ENCODE measurements around the gene NDUFAF2. TPM values are rescaled to one million over a fixed set of nuclear protein-coding genes. Genes with fewer than 3 reads are reported as not detected.

NDUFAF2 gene
- total and polyA plus RNA-seq, 2 of the 8 experiments (the other 6 are each of a cell fraction or from before 2014, with no cell fraction given), result 10.7 to 46.5 TPM

GRCh38 chr5:61082516-61083280, 137.7 kb downstream of the NDUFAF2 start:
- Histone ChIP-seq H3K4ac (replicated peaks; ENCODE audit: insufficient read length, low read depth, low read length) (no peak overlapping the region), H2BK20ac (ENCODE audit: low read length) (no peak overlapping the region), H3K79me1 (ENCODE audit: low read depth, low read length) (no peaks in the 10 kb centered on the region), H4K8ac (ENCODE audit: extremely low read depth, insufficient read depth, low read length) (no peak overlapping the region), H4K91ac (replicated peaks; ENCODE audit: insufficient read length, low read length) (no peak overlapping the region), H3K14ac (ENCODE audit: insufficient read length) (no peak overlapping the region), H3K23ac (ENCODE audit: insufficient read length) (no peak overlapping the region), H3K9me3 (ENCODE audit: insufficient read depth in 2 of 2, low read depth in 1 of 2, low read length in 1 of 2) (0 out of 4 replicates have a peak, but pooled peaks cover 0 to 2% of the 10 kb centered on the region in 2 experiments), H4K20me1 (replicated peaks in 1 of 2; ENCODE audit: control insufficient read depth in 1 of 2, insufficient read depth in 2 of 2, low read length in 2 of 2) (no peaks in the 10 kb centered on the region), H2BK12ac (ENCODE audit: low read depth, low read length) (no peak overlapping the region), H3K4me1 (replicated peaks in 1 of 4; ENCODE audit: control insufficient read depth in 3 of 4, insufficient read depth in 4 of 4, low read length in 3 of 4) (no peaks in the 10 kb centered on the region), H3K36me3 (ENCODE audit: control insufficient read depth in 2 of 4, insufficient read depth in 4 of 4, low read length in 3 of 4) (no peaks in the 10 kb centered on the region), H2BK15ac (ENCODE audit: low read length) (no peak overlapping the region), H3K79me2 (ENCODE audit: control insufficient read depth in 1 of 2, insufficient read depth in 2 of 2, low read length in 2 of 2) (no peaks in the 10 kb centered on the region), H3K27ac (ENCODE audit: low read depth, low read length) (no peak overlapping the region), H3K23me2 (ENCODE audit: low read depth, low read length) (no peaks in the 10 kb centered on the region), H3K56ac (replicated peaks; ENCODE audit: insufficient read length, low read depth, low read length) (no peak overlapping the region), H3K18ac (ENCODE audit: extremely low read depth, low read length) (no peak overlapping the region), H4K5ac (ENCODE audit: insufficient read length, low read depth, low read length) (no peak overlapping the region), H2BK120ac (replicated peaks; ENCODE audit: low read depth, low read length) (no peak overlapping the region), H3K4me3 (ENCODE audit: extremely low read depth in 1 of 4, insufficient read depth in 2 of 4, low read depth in 3 of 4, low read length in 4 of 4) (no peak overlapping the region), H3K27me3 (replicated peaks in 1 of 4; ENCODE audit: control insufficient read depth in 3 of 4, extremely low read depth in 1 of 4, insufficient read depth in 3 of 4, low read length in 3 of 4) (no peaks in the 10 kb centered on the region), H3K9ac (replicated peaks in 1 of 4; ENCODE audit: extremely low read depth in 1 of 4, low read depth in 3 of 4, low read length in 3 of 4) (no peak overlapping the region), H2BK5ac (ENCODE audit: low read depth, low read length) (no peak overlapping the region), H3K4me2 (ENCODE audit: insufficient read depth in 1 of 2, low read depth in 2 of 2, low read length in 2 of 2) (no peak overlapping the region), H2AFZ (ENCODE audit: low read length) (no peak overlapping the region), H2AK5ac (ENCODE audit: low read depth, low read length) (no peak overlapping the region)
- ChIA-PET POLR2A (ENCODE audit: partially characterized antibody) (no interaction called here), CTCF (ENCODE audit: partially characterized antibody) (interaction anchor here (0.6 kb wide), 1 partner anchor 14 kb away, joined by 3 read pairs; no protein-coding TSS in a partner anchor)
- TF ChIP-seq YY1 (IDR thresholded peaks at IDR 0.05; ENCODE audit: low read depth, low read length) (no peak), BRCA1 (IDR thresholded peaks at IDR 0.05; ENCODE audit: low read depth, low read length) (no peak), CBX8 (IDR thresholded peaks at IDR 0.05; ENCODE audit: borderline replicate concordance, low read depth, low read length) (no peak), BACH1 (IDR thresholded peaks at IDR 0.05; ENCODE audit: low read length) (no peak), SRF (IDR thresholded peaks at IDR 0.05; ENCODE audit: low read depth, low read length) (no peak), SP1 (IDR thresholded peaks at IDR 0.05; ENCODE audit: low read depth, low read length) (no peak), SAP30 (IDR thresholded peaks at IDR 0.05; ENCODE audit: insufficient read depth, insufficient replicate concordance, low read length) (no peak), SIRT6 (IDR thresholded peaks at IDR 0.05; ENCODE audit: low read length) (no peak), RXRA (IDR thresholded peaks at IDR 0.05; ENCODE audit: insufficient read depth, low read depth, low read length) (no peak), TAF1 (IDR thresholded peaks at IDR 0.05; ENCODE audit: low read depth, low read length) (no peak), MAFK (IDR thresholded peaks at IDR 0.05; ENCODE audit: low read depth, low read length) (no peak), TCF12 (IDR thresholded peaks at IDR 0.05; ENCODE audit: low read depth, low read length) (no peak), KDM4A (IDR thresholded peaks at IDR 0.05; ENCODE audit: low read depth, low read length, severe bottlenecking) (no peak), BCL11A (IDR thresholded peaks at IDR 0.05; ENCODE audit: low read depth in 2 of 2, low read length in 2 of 2) (no peak)
- FAIRE-seq, result no peak
- DNase-seq (ENCODE audit: low read depth in 1 of 2, low spot score in 2 of 2), result no peak
- 93% methylated on average over 3 of the region's 3 CpGs; no CpG with 5 or more reads in 1 of the 2 experiments for WGBS, 2 experiments (ENCODE audit: extremely low coverage in 1 of 2, insufficient coverage in 1 of 2, insufficient read length in 1 of 2, insufficient replicate concordance in 2 of 2, low coverage in 1 of 2, low lambda C conversion rate in 2 of 2, missing lambda C conversion rate in 1 of 2)
